A549 (cell line): Measurements from ENCODE around the gene MMP25. TPM values are rescaled to one million over a fixed set of nuclear protein-coding genes. Genes with fewer than 3 reads are reported as not detected.

Experiments
- ATAC-seq, 2 experiments: fragments of 200-7000 bp in 1 of 2; fragments of >200 bp in 1 of 2; cut with Nextera tagmentation in 1 of 2; cut with Tn5 transposase in 1 of 2; 3 replicates each; pipeline versions ENCODE4 v1.8.0 to v1.9.1; 2018 to 2020; ENCODE audit warnings: mild to moderate bottlenecking in 1 of 2, moderate library complexity in 1 of 2
- CTCF ChIA-PET: fragments of 300-600 bp; sonication (Branson Sonifier 250); formaldehyde crosslinking; extraction: SDS; loops from one replicate; lab custom pipeline; 2021; ENCODE audit warnings: antibody characterized with exemption, inconsistent platforms; lab: Yijun Ruan, JAX
- POLR2A ChIA-PET: fragments of 350-600 bp; formaldehyde crosslinking; extraction: SDS; loops from one replicate; lab custom pipeline; 2021; ENCODE audit warnings: antibody characterized with exemption, inconsistent platforms; lab: Yijun Ruan, JAX
- DNase-seq, 2 experiments: peaks; one replicate each; pipeline versions ENCODE4 v3.0.0 to v3.0.0-alpha.2; 2011 to 2016; ENCODE audit warnings: low read depth in 1 of 2, low spot score in 1 of 2
- FAIRE-seq: peaks from 2 replicates; lab custom pipeline; 2011; peaks lifted over from hg19 to GRCh38; lab: Jason Lieb, UNC
- H3K27ac ChIP-seq, 2 experiments: fragments of >200 bp; sonication (Bioruptor Twin); formaldehyde crosslinking; 3 replicates each; pipeline ENCODE4 v1.5.1; 2016 to 2017
- H3K4me1 ChIP-seq: fragments of >200 bp; sonication (Bioruptor Twin); formaldehyde crosslinking; 3 replicates; pipeline ENCODE4 v1.6.1; 2016
- H3K4me2 ChIP-seq: fragments of >200 bp; sonication (Bioruptor Twin); formaldehyde crosslinking; 3 replicates; pipeline ENCODE4 v1.6.1; 2016
- H3K4me3 ChIP-seq: fragments of >200 bp; sonication (Bioruptor Twin); formaldehyde crosslinking; 3 replicates; pipeline ENCODE4 v1.5.1; 2016
- H3K9me3 ChIP-seq: fragments of >200 bp; sonication (Bioruptor Twin); formaldehyde crosslinking; 3 replicates; pipeline ENCODE4 v1.6.1; 2016
- ATOH8 ChIP-seq: fragments of 250-450 bp; sonication (Bioruptor Pico); IDR thresholded peaks from 2 replicates; pipeline ENCODE4 v1.5.0; 2020; ENCODE audit warnings: low read depth, mild to moderate bottlenecking, moderate library complexity
- BCL3 ChIP-seq: fragments of >200 bp; sonication (Bioruptor Twin); formaldehyde crosslinking; IDR thresholded peaks from 3 replicates; pipeline ENCODE4 v1.6.1; 2016
- CEBPB ChIP-seq, 2 experiments: fragments of >200 bp in 1 of 2; sonication (Bioruptor Twin) in 1 of 2; formaldehyde crosslinking in 1 of 2; IDR thresholded peaks; 2 replicates each; pipeline ENCODE4 v1.6.1; 2012 to 2016
- CHD2 ChIP-seq: fragments of 150-350 bp; IDR thresholded peaks from 2 replicates; pipeline ENCODE4 v1.6.1; 2014; ENCODE audit warnings: low read length; ENCODE audit not compliant: partially characterized antibody
- CHD4 ChIP-seq: fragments of 200-600 bp; sonication (generic); IDR thresholded peaks from 2 replicates; pipeline ENCODE4 v1.6.1; 2016; ENCODE audit warnings: antibody characterized with exemption, mild to moderate bottlenecking, borderline replicate concordance
- CTCF ChIP-seq: fragments of >200 bp; sonication (Bioruptor Twin); formaldehyde crosslinking; IDR thresholded peaks from 3 replicates; pipeline ENCODE4 v1.5.1; 2016
- E2F6 ChIP-seq: IDR thresholded peaks from 2 replicates; pipeline ENCODE4 v1.6.1; 2012; ENCODE audit warnings: low read depth, borderline replicate concordance
- EHF ChIP-seq: fragments of 250-450 bp; sonication (Bioruptor Pico); IDR thresholded peaks from 2 replicates; pipeline ENCODE4 v1.5.0; 2020; ENCODE audit warnings: mild to moderate bottlenecking
- EHMT2 ChIP-seq: fragments of 200-600 bp; sonication (generic); IDR thresholded peaks from 2 replicates; pipeline ENCODE4 v1.6.1; 2016; ENCODE audit warnings: antibody characterized with exemption, low read depth, mild to moderate bottlenecking, moderate library complexity
- HDAC2 ChIP-seq: fragments of 200-600 bp; sonication (generic); IDR thresholded peaks from 2 replicates; pipeline ENCODE4 v1.6.1; 2016
- HES2 ChIP-seq: fragments of >200 bp; sonication (Bioruptor Twin); formaldehyde crosslinking; IDR thresholded peaks from 2 replicates; pipeline ENCODE4 v1.6.1; 2016
- HEYL ChIP-seq: fragments of 250-450 bp; sonication (Bioruptor Pico); IDR thresholded peaks from 2 replicates; pipeline ENCODE4 v1.8.0; 2021; ENCODE audit warnings: mild to moderate bottlenecking, moderate library complexity
- HMGXB4 ChIP-seq: fragments of 250-450 bp; sonication (Bioruptor Pico); IDR thresholded peaks from 2 replicates; pipeline ENCODE4 v1.5.0; 2021; ENCODE audit warnings: mild to moderate bottlenecking, moderate library complexity, borderline replicate concordance
- HOXA7 ChIP-seq: fragments of 250-450 bp; sonication (Bioruptor Pico); IDR thresholded peaks from 2 replicates; pipeline ENCODE4 v1.5.0; 2020; ENCODE audit warnings: mild to moderate bottlenecking, moderate library complexity
- HOXB5 ChIP-seq: fragments of 250-450 bp; sonication (Bioruptor Pico); IDR thresholded peaks from 2 replicates; pipeline ENCODE4 v1.5.0; 2020; ENCODE audit warnings: mild to moderate bottlenecking, moderate library complexity
- JUN ChIP-seq, 2 experiments: fragments of >200 bp; sonication (Bioruptor Twin); formaldehyde crosslinking; IDR thresholded peaks; 2 replicates in 1 of 2; 3 replicates in 1 of 2; pipeline ENCODE4 v1.6.1; 2016 to 2017
- JUNB ChIP-seq: fragments of >200 bp; sonication (Bioruptor Twin); formaldehyde crosslinking; IDR thresholded peaks from 2 replicates; pipeline ENCODE4 v1.6.1; 2016
- KDM5A ChIP-seq: fragments of 200-600 bp; sonication (generic); IDR thresholded peaks from 2 replicates; pipeline ENCODE4 v1.6.1; 2016; ENCODE audit warnings: antibody characterized with exemption, mild to moderate bottlenecking
- NR3C1 ChIP-seq: fragments of >200 bp; sonication (Bioruptor Twin); formaldehyde crosslinking; IDR thresholded peaks from 3 replicates; pipeline ENCODE4 v1.6.1; 2017
- PBX3 ChIP-seq: IDR thresholded peaks from 2 replicates; pipeline ENCODE4 v1.6.1; 2012
- PHF8 ChIP-seq: fragments of 200-600 bp; sonication (generic); IDR thresholded peaks from 2 replicates; pipeline ENCODE4 v1.6.1; 2016; ENCODE audit warnings: low read depth, mild to moderate bottlenecking, antibody characterized with exemption, moderate library complexity, borderline replicate concordance
- POLR2AphosphoS2 ChIP-seq: conservative IDR thresholded peaks from 2 replicates; pipeline ENCODE4 v1.6.1; 2012; ENCODE audit warnings: low read length, improper control_type of control experiment, inconsistent platforms
- RAD21 ChIP-seq, 2 experiments: fragments of >200 bp in 1 of 2; sonication (Bioruptor Twin) in 1 of 2; formaldehyde crosslinking in 1 of 2; IDR thresholded peaks in 1 of 2; conservative IDR thresholded peaks in 1 of 2; 2 replicates in 1 of 2; 3 replicates in 1 of 2; pipeline ENCODE4 v1.6.1; 2012 to 2018; ENCODE audit warnings: inconsistent platforms in 1 of 2
- RCOR1 ChIP-seq: fragments of 150-350 bp; IDR thresholded peaks from 2 replicates; pipeline ENCODE4 v1.6.1; 2014; ENCODE audit warnings: antibody characterized with exemption, low read length, low read depth
- RFX5 ChIP-seq: fragments of 450-650 bp; IDR thresholded peaks from 2 replicates; pipeline ENCODE4 v1.7.1; 2014; ENCODE audit warnings: antibody characterized with exemption, mild to moderate bottlenecking, moderate library complexity
- ZC3H11A ChIP-seq: fragments of 450-650 bp; IDR thresholded peaks from 2 replicates; pipeline ENCODE4 v1.6.1; 2014; ENCODE audit warnings: antibody characterized with exemption, mild to moderate bottlenecking
- ZSCAN20 ChIP-seq: fragments of 250-450 bp; sonication (Bioruptor Pico); IDR thresholded peaks from 2 replicates; pipeline ENCODE4 v1.8.0; 2022; ENCODE audit warnings: mild to moderate bottlenecking, moderate library complexity
- WGBS: methylation state at CpG from one replicate; pipeline ENCODE4 v1.1.6; 2017; ENCODE audit errors: missing lambda C conversion rate; 5-methylcytosine and 5-hydroxymethylcytosine counted together
- polyA plus RNA-seq, 4 experiments: library from polyadenylated mRNA; depleted of rRNA in 3 of 4; stranded (reverse); fragments of >200 nt; fragmentation: RNase III in 1 of 4; extraction: RNeasy Plus Mini Kit Qiagen cat#74134 plus additional on column Dnase treatment in 1 of 4; gene quantifications; 2 replicates in 3 of 4; 3 replicates in 1 of 4; pipeline ENCODE4 v1.2.3, GENCODE V29; 2011 to 2017

The MMP25 gene
- polyA plus RNA-seq, 2 of the 4 experiments (the other 2 are of a cell fraction) = 0.04 to 0.31 TPM

GRCh38 chr16:3044708-3045107, 1.7 kb upstream of the MMP25 start:
- WGBS = 92% methylated on average over 6 of the region's 6 CpGs
- CTCF ChIA-PET = interaction anchor here (0.5 to 11.8 kb wide), 5 partner anchors 14 to 663 kb away, joined by 3 to 178 read pairs (median 8); no protein-coding TSS in a partner anchor
- Histone ChIP-seq H3K27ac (no peak overlapping the region), H3K9me3 (no peaks in the 10 kb centered on the region), H3K4me3 (no peak overlapping the region), H3K4me1 (peaks cover 3% of the 10 kb centered on the region; the same call in 1 of the 3 replicates), H3K4me2 (peak overlapping the region; percentile 100; the same call in 1 of the 3 replicates)
- TF ChIP-seq NR3C1 (no peak), BCL3 (no peak), HES2 (no peak), CTCF (no peak), CHD2 (no peak), RFX5 (no peak), HMGXB4 (CRISPR knock-in tag) (no peak), PHF8 (no peak), HDAC2 (no peak), JUN (IDR thresholded peaks at IDR 0.05) (no peak), JUNB (no peak), HOXA7 (CRISPR knock-in tag) (no peak), RAD21 (conservative IDR thresholded peaks at IDR 0.05 in 1 of 2, IDR thresholded peaks at IDR 0.05 in 1 of 2) (no peak), HEYL (no peak), ZSCAN20 (no peak), KDM5A (no peak), ATOH8 (CRISPR knock-in tag) (no peak), CHD4 (no peak), RCOR1 (no peak), CEBPB (IDR thresholded peaks at IDR 0.05) (no peak)
- ATAC-seq (no peak), FAIRE-seq (no peak), DNase-seq (no peak)
- POLR2A ChIA-PET = no interaction called here

GRCh38 chr16:3046641-3047386, 453 bp downstream of the MMP25 start:
- POLR2A ChIA-PET = interaction anchor here (0.7 to 1.1 kb wide), 2 partner anchors 22 to 72 kb away, joined by 3 read pairs; no protein-coding TSS in a partner anchor
- WGBS = 88% methylated on average over 21 of the region's 54 CpGs
- peak overlapping the region; percentile 75 for H3K4me3 ChIP-seq

More at GRCh38 chr16:3046641-3047386, 453 bp downstream of the MMP25 start:
- no peak for FAIRE-seq
- TF ChIP-seq PBX3 (no peak), HOXB5 (no peak), HDAC2 (no peak), POLR2AphosphoS2 (no peak), JUNB (no peak), ZC3H11A (no peak), EHF (no peak), EHMT2 (no peak), E2F6 (no peak)
- no peak for DNase-seq
- Histone ChIP-seq H3K4me1 (peaks cover 3% of the 10 kb centered on the region; the same call in 1 of the 3 replicates), H3K4me2 (peak overlapping the region; percentile 100), H3K27ac (peak overlapping the region; percentile 75 to 84; a peak in 5 of 6 replicates), H3K9me3 (no peaks in the 10 kb centered on the region)
- CTCF ChIA-PET = interaction anchor here (1.5 to 6.2 kb wide), 4 partner anchors 12 to 83 kb away, joined by 3 to 104 read pairs (median 30); no protein-coding TSS in a partner anchor
- ATAC-seq = no peak
